ENCODE measurements around the gene TXNIP. TPM values are rescaled to one million over a fixed set of nuclear protein-coding genes. Genes with fewer than 3 reads are reported as not detected.

The TXNIP gene
- total RNA-seq, 1 donor from 2014 or later: 77.7 TPM

Other genes starting within 250 kb of the TXNIP start
- 6.7 TPM for gene RNF115, start 172.5 kb downstream of the TXNIP start, total RNA-seq
- gene POLR3C, start 172.4 kb downstream of the TXNIP start, total RNA-seq: 18.2 TPM
- 1.7 TPM for gene NUDT17, start 150.9 kb downstream of the TXNIP start, total RNA-seq
- gene PIAS3, start 137.5 kb downstream of the TXNIP start, total RNA-seq: 39.5 TPM
- 13.7 TPM for gene ANKRD35, start 110.7 kb downstream of the TXNIP start, total RNA-seq
- 0.76 TPM for gene ITGA10, start 86.5 kb downstream of the TXNIP start, total RNA-seq
- gene PEX11B, start 77.9 kb downstream of the TXNIP start, total RNA-seq: 31.6 TPM
- 152 TPM for gene RBM8A, start 69.1 kb downstream of the TXNIP start, total RNA-seq
- 4.3 TPM for gene LIX1L, start 38.6 kb downstream of the TXNIP start, total RNA-seq
- 0.12 TPM for gene ANKRD34A, start 32.0 kb downstream of the TXNIP start, total RNA-seq
- gene POLR3GL, start 31.9 kb downstream of the TXNIP start, total RNA-seq: 6.1 TPM
- not detected for gene HJV, start 25.2 kb upstream of the TXNIP start, total RNA-seq
- gene NBPF10, start 148.2 kb upstream of the TXNIP start, total RNA-seq: 3.6 TPM
- 33.6 TPM for gene NOTCH2NLA, start 232.4 kb upstream of the TXNIP start, total RNA-seq

Data from esophagus mucosa (tissue), 1 donor.